ENCODE data around the gene TNPO2.

GRCh38 chr19:12703046-12703445 is 20.7 kb downstream of the TNPO2 start:
- TF ChIP-seq CTCF (IDR thresholded peaks at IDR 0.05; ENCODE audit: poor library complexity) (no peak), EZH2 (IDR thresholded peaks at IDR 0.05; ENCODE audit: borderline replicate concordance) (no peak)

Data from hepatocyte (in vitro differentiated cells).